ENCODE results near the gene CLK4.

CLK4 gene

DNA sequence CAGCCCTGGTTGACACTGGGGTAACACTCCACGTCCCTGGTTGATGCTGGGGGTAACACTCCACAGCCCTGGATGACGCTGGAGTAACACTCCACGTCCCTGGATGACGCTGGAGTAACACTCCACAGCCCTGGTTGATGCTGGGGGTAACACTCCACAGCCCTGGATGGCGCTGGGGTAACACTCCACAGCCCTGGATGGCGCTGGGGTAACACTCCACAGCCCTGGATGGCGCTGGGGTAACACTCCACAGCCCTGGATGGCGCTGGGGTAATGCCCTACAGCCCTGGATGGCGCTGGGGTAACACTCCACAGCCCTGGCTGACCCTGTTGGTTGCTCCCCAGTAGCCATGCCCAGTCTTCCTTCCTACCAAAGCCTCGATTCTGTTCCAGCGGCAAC lies 41.4 kb downstream of the CLK4 start:
- FAIRE-seq = peak; percentile 99

DNA sequence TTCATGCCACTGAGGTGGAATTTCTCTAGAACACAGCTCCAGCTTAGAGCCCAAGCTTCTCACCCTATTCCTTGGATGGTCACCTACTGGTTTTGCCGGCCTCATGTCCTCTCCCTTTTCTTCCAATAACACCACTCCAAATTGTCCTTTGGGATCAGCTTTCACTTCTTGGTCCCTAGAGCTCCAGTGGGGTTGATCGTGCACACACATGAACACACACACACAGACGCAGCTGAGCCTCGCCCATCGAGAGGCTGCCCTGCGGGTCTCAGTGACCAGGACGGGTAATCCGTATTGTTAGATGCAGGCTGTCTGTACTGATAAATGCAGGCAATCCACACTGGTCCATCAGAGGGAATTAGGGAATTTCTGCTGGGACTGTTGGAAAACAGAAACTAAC lies 43.6 kb downstream of the CLK4 start:
- FAIRE-seq = no peak

DNA sequence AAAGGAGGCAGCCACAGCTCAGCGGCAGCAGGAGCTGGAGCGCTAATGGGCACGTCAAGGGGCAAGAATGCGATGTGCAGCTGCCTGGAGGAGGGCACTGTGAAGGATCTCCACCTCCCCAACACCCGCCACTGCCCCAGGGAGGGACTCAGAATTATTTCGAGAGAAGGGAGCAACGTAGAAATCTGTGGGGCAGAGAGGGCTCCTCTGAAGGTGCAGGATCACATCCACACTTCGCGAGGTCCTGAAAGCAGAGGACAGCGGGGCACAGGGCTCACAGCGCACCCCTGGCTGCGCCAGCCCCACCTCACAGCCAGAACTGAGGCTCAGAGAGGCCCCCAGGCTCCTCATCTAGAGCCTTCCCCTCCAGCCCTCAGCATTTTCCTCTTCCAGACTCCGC lies 44.6 kb downstream of the CLK4 start:
- FAIRE-seq = no peak

DNA sequence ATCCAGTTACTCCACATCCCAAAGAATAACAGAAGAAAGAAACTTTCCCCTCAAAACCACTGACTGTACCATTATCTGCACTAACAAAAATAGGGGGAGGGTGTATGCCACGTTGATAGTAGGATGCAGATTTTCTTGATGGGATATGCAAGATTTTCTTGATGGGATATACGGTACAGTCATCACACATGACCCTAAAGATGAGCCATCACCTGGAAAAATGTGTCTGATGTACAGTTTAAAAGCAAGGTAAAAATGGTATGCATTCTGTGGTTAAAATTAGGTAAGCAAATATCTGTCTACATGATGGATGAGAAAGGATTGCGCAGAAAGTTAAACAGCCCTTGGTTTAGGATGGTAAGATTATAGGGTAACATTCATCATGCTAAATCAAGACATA lies 45.2 kb downstream of the CLK4 start:
- no peak for FAIRE-seq

DNA sequence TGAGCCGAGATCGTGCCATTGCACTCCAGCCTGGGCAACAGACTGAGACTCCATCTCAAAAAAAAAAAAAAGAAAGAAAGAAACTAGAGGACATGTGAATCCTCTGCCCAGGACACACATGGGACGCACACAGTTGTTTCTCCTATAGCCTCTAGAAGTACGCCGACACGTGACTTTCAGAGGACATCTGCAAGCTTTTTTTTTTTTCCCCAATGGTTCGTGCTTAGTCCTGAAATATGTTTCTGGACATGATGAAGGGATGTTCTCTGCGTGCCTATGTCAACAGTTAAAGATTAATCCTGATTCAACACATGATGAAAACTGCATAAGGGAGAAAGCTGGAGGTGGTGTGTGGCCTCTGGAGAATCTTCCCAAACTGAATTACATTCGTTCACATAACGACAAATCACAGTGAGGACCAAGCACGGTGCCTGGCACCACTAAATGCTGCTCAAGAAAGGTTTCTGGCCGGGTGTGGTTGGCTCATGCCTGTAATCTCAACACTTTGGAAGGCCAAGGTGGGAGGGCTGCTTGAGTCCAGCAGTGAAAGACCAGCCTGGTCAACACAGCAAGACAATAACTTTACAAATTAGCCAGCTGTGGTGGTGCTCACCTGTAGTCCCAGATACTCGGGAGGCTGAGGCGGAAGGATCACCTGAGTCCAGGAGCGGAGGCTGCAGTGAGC lies 46.4 kb downstream of the CLK4 start:
- no peak for FAIRE-seq

DNA sequence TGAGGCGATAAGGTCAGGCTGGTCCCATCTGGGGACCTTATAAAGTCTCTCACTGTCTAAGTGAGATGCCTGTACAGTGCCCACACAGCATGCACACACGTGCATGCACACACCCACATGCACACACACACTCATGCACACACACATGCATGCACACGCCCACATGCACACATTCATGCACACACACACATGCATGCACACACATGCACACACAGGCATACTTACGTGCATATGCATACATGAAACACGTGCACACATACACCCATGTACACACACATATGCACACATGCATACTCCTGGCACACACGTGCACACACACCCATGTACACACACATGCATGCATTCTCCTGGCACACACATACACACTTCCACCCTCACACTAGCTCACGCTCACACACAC lies 48.9 kb downstream of the CLK4 start:
- no peak for FAIRE-seq

DNA sequence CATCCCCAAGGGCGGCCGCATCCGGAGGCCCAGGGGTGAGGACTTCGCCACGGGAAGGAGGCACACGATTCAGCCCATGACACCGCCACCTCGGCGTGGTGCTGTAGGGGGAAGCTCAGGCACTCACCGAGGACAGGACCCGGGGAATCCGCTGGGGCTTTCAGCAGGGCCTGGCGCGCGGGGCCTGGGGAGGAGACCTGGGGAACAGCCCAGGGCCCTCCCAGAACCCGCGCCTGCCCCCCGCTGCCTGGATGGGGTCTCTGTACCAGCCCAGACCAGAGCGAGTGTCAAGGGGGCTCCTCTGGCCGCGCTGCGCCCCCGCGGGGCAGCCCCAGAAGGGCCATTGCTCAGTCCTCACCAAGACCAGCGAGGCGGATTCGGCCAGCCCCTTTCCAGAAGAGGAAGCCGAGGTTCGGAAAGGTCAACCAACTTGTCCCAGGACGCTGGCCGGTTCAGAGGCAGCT lies 49.4 kb downstream of the CLK4 start:
- FAIRE-seq = no peak

DNA sequence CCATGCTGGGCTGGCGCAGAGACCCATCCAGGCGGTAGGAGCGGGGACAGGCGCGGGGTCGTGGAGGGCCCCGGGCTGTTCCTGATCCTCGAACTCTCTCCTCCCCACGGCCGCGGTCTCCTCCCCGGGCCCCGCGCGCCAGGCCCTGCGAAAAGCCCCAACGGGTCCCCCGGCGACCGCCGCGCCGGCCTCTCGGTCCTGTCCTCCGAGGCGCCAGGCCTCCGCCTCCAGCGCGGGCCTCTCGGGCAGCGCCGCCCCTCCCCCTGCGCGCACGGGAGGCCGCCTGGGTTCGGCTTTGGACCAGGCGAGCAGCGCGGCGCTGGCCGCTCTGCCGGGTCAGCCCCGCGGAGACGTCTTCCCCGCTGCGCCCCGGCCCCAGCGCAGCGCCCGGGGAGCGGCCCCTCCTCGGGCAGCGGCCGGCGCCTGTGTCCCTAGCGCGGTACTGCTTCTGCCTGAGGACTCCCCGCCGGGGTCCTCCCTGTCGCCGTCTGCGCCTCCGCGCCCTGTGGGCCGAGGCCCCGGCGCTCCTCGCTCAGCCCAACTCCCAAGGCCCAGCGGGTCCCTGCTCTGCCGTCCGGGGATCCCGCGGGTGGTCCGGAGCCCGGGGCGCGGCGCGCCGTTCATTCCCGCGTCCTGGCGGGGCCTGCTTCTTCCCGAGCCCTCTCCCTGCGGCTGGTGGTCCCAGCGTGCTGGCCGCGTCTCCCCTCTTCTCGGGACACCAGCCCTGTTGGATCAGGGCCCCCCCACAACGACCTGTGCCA lies 50.1 kb downstream of the CLK4 start:
- FAIRE-seq = no peak

DNA sequence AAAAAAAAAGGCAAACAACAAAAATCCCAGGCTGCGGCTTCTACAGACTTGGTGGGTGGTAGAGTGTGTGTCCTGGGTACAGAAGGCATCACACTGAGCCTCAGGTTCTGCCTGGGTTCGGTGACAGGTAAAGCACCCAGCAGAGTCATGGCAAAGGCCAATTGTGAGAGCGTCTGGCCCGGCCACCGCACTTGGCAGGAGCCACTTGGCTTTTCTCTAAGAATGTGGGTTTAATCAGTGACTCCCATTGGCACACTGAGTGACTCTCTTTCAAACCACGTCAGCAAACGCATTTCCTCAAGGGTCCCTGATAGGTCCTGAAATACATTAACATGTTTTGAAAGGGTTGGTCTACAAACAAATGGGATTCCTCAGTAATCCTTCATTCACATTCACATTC lies 53.6 kb downstream of the CLK4 start:
- FAIRE-seq = no peak

DNA sequence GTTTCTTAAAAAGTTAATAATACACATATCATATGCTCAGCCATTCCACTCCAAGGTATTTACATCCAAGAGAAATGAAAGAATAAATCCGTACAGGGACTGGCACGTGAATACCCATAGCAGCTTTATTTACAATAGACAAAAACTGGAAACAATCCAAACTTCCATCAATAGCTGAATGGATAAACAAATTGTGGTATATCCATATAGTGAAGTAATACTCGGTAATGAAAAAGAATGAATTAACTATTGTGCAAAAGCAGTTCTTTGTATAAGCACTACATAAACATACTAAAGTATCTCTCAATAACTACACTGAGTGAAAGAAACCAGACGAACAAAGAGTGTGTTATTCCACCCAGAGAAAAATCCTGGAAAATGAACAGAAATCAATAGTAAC lies 54.2 kb downstream of the CLK4 start:
- FAIRE-seq = no peak

DNA sequence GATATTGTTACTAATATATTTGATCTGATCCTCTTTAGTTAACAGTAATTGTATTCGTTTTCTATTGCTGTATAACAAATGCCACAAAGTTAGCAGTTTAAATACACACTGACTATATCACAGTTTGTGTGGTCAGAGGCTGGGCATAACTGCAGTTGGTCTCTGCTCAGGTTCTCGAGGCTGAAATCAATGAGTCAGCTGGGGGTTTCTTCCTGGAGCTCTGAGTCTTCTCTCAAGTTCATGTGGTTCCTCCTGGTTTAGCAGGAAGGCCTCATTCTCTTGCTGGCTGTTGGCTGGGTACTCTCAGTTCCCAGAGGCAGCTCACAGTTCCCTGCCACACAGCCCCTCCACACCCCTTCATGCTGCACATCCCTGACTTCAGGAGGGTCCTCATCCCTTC lies 57.4 kb downstream of the CLK4 start:
- FAIRE-seq = no peak

DNA sequence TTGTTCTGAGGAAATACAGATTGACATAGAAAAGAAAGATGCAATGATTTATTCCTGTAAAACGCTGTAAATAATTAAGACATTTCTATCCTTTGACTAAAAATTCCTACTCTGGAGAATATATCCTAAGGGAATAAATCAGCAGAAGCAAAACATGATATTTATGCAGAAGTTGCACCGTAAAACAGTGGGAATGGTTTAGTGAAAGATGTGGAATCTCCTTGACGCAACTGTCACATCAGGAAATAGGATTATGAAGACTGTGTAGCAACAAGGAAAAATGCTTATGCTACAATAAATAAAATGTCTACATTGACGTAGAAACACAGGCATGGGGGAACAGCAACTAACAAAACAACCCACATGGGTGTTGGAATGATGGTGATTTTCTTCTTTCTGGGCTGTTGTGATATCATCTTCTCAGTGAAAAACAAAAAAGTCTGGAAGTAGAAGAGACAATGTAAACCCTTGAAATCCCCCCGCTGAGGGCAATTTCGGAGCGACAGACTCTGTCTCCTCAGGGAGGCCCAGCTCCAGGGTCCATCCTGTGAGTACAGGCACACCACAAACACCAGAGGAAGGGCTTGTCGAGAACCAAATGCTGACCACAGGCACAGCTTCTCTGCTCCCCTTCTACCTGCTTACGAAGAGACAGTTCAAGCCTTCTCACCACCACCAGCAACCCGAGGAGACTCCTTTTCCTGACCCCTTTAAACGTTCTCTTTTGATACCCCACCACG lies 61.9 kb downstream of the CLK4 start:
- no peak for FAIRE-seq

DNA sequence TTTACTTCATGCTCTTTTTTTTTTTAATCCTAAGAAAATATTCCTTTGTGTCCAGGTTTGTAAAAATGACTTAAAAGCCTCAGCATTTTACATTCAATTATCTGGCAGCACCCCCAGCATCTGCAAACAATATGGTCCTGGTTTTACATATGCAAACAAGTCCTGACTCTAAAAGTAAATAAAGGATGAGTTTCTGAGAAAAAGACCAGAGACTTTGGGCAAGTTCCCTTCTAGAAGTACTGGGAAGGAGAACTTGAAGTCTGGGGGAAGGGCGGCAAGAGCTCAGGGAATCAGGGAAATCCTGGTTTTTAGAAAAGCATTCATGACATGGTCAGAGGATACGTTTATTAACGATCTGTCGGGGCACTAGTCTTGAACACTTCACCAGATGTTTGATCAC lies 62.5 kb downstream of the CLK4 start:
- no peak for FAIRE-seq

DNA sequence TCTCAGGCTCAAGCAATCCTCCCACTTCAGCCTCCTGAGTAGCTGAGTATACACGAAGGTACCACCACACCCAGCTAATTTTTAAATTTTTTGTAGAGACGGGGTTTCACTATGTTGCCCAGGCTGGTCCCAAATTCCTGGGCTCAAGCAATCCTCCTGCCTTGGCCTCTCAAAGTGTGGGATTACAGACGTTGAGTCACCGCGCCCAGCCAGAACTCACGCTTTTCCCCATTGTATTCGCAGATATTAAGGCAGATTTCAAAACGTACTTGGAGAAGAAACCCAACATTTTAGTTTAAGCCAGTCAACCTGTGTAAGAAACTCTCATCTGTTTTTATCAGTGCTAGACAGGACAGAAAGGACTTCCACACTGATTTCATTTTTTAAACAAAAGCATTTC lies 63.2 kb downstream of the CLK4 start:
- no peak for FAIRE-seq

DNA sequence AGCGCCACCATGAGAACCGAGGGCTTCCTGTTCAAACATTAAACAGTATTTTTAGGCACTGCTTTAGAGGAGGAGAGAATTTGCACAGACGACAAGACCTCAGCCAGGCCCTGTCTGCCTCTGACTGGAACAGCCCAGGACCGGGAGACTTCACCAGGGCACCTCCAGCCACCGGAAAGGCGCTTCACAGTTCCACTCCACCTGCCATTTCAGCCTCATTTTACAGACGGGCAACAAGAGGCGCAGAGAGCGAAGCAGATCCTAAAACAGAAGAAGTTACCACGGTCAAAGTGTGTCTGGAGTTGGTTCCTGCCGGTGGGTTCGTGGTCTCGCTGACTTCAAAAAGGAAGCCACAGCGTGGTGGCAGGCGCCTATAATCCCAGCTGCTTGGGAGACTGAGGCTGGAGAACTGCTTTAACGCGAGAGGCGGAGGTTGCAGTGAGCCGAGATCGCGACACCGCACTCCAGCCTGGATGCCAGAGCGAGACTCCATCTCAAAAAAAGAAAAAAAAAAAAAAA lies 65.0 kb downstream of the CLK4 start:
- no peak for FAIRE-seq

DNA sequence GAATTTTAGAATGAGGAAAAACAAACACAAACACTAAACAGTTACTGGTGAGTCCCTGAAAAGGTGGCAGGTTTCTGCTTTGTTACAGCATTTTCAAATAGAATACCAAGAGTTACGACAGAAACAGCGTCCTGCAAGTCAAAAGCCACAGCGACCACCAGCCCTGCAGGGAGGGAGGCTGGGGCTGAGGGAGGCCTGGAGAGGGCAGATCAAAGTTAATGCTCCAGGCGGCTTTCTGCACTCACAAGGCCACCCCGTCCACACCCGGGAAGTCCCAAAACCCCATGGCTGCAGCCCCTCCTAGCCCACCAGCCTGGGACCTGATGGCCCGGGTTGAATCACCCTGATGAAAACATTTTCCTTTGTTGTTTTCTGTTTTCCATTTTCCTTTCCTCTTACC lies 65.9 kb downstream of the CLK4 start:
- FAIRE-seq = no peak

DNA sequence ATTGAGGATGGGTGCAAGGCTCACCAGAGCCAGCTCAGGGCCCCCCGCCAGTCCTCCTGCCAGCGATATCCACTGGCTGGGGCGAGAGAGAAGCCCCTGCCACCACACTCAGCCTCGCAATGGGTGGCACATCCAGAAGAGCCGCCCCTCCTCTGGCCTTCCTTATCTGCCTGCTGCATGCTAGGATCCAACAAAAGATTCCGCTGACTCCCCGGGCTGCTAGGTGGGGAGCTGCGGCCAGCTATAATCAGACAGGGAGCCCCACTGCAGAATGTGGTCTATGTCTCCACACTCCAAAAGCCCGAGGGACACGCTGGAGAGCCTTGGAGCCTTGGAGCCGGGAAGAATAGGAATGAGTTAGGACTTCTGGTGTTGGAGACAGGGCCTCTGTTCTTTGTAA lies 69.4 kb downstream of the CLK4 start:
- FAIRE-seq = no peak

DNA sequence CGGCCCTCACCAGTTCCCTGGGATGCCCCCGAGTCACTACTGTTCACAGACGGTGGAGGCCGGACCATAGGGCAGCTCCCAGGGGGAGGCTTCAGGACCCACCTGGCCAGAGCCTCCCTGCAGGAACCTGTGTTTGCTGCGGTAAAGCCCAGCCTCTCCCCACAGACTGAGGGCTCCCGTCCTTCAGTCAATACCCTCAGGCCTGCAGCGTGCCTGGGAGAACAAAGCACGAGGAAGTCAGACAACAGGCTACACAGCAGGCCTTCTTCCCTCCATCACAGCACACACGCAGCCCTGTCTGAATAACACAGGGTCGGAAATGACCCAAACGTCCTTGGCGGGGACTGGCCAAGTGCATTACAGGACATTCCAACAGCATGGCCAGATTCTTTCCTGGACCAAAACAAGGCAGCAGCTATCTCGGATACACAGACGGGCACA lies 71.1 kb downstream of the CLK4 start:
- no peak for FAIRE-seq

DNA sequence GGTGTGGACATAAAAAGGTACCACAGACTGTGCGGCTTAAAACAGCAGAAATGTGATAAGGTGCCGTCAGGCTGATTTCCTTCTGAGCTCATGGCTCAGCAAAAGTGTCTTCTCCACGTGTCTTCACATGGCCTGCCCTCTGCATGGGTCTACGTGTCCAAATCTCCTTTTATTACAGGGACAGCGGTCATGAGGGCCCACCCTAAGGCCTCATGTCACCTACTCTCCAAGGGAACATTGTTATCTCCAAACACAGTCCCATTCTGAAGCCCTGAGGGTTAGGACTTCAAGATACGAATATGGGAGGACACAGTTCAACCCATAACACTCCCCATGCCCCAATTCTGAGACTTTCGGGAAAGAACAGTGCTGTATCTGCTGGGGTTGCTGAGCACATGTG lies 71.8 kb downstream of the CLK4 start:
- no peak for FAIRE-seq

DNA sequence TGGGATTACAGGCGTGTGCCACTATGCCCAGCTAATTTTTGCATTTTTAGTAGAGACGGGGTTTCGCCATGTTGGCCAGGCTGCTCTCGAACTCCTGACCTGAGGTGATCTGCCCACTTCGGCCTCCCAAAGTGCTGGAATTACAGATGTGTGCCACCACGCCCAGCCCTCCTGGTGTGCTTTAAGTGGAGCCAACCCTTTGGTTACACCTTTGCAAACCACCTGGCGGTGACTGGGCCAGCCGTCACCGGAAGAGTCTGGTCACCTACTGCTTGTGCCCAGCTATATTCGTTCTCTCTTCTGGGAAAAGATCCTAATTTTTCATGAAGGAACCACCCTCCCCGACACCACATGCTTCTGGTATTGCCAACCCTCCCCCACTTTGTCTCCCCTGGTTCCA lies 72.5 kb downstream of the CLK4 start:
- no peak for FAIRE-seq

DNA sequence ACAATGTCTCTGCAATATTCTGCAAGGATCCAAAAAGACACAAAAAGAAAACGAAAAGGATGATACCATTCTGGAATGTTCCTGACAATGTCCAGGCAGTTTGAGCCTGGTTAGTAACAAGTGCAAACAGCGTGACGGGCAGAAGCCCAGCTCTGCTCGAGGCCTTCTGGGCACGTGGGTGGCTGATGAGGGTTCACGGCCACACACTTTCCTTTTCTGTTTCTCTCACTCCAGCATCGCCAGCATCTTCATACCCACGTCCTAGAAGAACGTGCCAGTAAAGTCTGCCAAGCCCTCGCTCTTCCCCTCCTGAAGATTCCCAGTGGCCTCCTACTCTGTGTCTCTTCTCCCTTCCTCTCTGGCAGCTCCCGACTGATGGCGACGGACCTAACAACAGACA lies 73.3 kb downstream of the CLK4 start:
- FAIRE-seq = no peak

All from colon (tissue), 2 donors.